ENCODE measurements around the gene HIPK2. TPM values are rescaled to one million over a fixed set of nuclear protein-coding genes. Genes with fewer than 3 reads are reported as not detected.

Gene HIPK2
- total RNA-seq, 1 donor = 12.7 TPM

GRCh38 chr7:139692723-139693122 lies 85.1 kb downstream of the HIPK2 start:
- Histone ChIP-seq H3K4me1 (ENCODE audit: insufficient read depth, low read length) (peaks cover 32% of the 10 kb centered on the region), H3K4me2 (ENCODE audit: insufficient read depth, low read length) (no peak overlapping the region), H3K4me3 (ENCODE audit: insufficient read depth, low read length) (no peak overlapping the region), H3K27ac (ENCODE audit: low read depth, low read length) (no peak overlapping the region), H3K27me3 (ENCODE audit: insufficient read depth, low read length) (no peaks in the 10 kb centered on the region), H4K20me1 (ENCODE audit: insufficient read depth, low read length) (peaks cover 3% of the 10 kb centered on the region), H3K79me2 (ENCODE audit: insufficient read depth, low read length) (peaks cover 85% of the 10 kb centered on the region), H3K9me3 (ENCODE audit: low read depth, low read length) (no peaks in the 10 kb centered on the region), H3K36me3 (ENCODE audit: insufficient read depth, low read length) (peaks cover 24% of the 10 kb centered on the region), H2AFZ (ENCODE audit: low read length) (no peak overlapping the region)
- TF ChIP-seq, protein P1, sequence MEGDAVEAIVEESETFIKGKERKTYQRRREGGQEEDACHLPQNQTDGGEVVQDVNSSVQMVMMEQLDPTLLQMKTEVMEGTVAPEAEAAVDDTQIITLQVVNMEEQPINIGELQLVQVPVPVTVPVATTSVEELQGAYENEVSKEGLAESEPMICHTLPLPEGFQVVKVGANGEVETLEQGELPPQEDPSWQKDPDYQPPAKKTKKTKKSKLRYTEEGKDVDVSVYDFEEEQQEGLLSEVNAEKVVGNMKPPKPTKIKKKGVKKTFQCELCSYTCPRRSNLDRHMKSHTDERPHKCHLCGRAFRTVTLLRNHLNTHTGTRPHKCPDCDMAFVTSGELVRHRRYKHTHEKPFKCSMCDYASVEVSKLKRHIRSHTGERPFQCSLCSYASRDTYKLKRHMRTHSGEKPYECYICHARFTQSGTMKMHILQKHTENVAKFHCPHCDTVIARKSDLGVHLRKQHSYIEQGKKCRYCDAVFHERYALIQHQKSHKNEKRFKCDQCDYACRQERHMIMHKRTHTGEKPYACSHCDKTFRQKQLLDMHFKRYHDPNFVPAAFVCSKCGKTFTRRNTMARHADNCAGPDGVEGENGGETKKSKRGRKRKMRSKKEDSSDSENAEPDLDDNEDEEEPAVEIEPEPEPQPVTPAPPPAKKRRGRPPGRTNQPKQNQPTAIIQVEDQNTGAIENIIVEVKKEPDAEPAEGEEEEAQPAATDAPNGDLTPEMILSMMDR (IDR thresholded peaks at IDR 0.05; ENCODE audit: extremely low read depth, low read depth, low read length) = no peak
- no peak for DNase-seq (ENCODE audit: insufficient read length, low spot score, missing footprints)

GRCh38 chr7:139691253-139691781 lies 86.5 kb downstream of the HIPK2 start:
- H3K4me1 ChIP-seq (ENCODE audit: insufficient read depth, low read length) = peaks cover 31% of the 10 kb centered on the region
- H3K27ac ChIP-seq (ENCODE audit: low read depth, low read length) = peak overlapping the region; percentile 29
- H3K36me3 ChIP-seq (ENCODE audit: insufficient read depth, low read length) = peaks cover 24% of the 10 kb centered on the region
- H4K20me1 ChIP-seq (ENCODE audit: insufficient read depth, low read length) = peaks cover 3% of the 10 kb centered on the region
- no peaks in the 10 kb centered on the region for H3K27me3 ChIP-seq (ENCODE audit: insufficient read depth, low read length)
- H3K4me3 ChIP-seq (ENCODE audit: insufficient read depth, low read length) = no peak overlapping the region
- peak overlapping the region; percentile 5 for H3K4me2 ChIP-seq (ENCODE audit: insufficient read depth, low read length)
- no peak overlapping the region for H2AFZ ChIP-seq (ENCODE audit: low read length)
- DNase-seq (ENCODE audit: insufficient read length, low spot score, missing footprints) = peak; percentile 69
- H3K9me3 ChIP-seq (ENCODE audit: low read depth, low read length) = no peaks in the 10 kb centered on the region
- peaks cover 81% of the 10 kb centered on the region for H3K79me2 ChIP-seq (ENCODE audit: insufficient read depth, low read length)
- TF ChIP-seq, protein P1 (IDR thresholded peaks at IDR 0.05; ENCODE audit: extremely low read depth, low read depth, low read length) = no peak

DNA sequence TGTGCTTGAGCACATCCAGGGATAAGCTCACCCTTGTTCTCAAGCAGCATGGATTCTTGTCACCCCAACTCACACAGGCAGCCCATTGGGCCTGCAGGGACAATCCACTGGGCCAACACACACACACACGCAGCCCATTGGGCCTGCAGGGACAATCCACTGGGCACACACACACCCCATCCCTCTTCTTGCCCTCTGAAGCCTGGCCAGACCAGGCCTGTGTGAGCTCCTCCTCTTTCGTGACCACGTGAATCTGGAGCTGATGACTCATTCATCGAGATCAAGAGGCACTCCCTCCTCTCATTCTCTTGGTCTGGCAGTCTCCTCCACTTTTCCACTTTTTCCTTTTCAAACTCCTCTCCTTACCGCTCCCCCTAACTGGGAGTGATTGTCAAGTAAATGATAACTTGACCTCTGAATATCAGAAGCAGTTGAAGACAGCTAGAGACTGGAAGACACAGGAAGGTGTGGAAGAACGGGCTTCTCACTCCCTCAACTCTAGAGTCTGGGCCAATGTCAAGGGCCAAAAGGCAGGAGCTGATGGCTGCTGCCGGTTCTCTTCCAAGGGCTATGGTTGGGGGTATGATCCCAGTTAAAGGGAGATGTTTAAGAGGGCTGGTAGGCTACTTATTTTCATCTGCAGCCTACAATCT lies 89.7 kb downstream of the HIPK2 start:
- Histone ChIP-seq H2AFZ (ENCODE audit: low read length) (no peak overlapping the region), H3K79me2 (ENCODE audit: insufficient read depth, low read length) (peaks cover 72% of the 10 kb centered on the region), H3K4me2 (ENCODE audit: insufficient read depth, low read length) (no peak overlapping the region), H3K9me3 (ENCODE audit: low read depth, low read length) (no peaks in the 10 kb centered on the region), H3K27me3 (ENCODE audit: insufficient read depth, low read length) (no peaks in the 10 kb centered on the region), H3K27ac (ENCODE audit: low read depth, low read length) (peak overlapping the region; percentile 61), H4K20me1 (ENCODE audit: insufficient read depth, low read length) (peaks cover 3% of the 10 kb centered on the region), H3K36me3 (ENCODE audit: insufficient read depth, low read length) (peaks cover 19% of the 10 kb centered on the region), H3K4me1 (ENCODE audit: insufficient read depth, low read length) (peaks cover 33% of the 10 kb centered on the region), H3K4me3 (ENCODE audit: insufficient read depth, low read length) (no peak overlapping the region)
- peak; percentile 75 for DNase-seq (ENCODE audit: insufficient read length, low spot score, missing footprints)
- TF ChIP-seq, protein P1 (IDR thresholded peaks at IDR 0.05; ENCODE audit: extremely low read depth, low read depth, low read length) = no peak

DNA sequence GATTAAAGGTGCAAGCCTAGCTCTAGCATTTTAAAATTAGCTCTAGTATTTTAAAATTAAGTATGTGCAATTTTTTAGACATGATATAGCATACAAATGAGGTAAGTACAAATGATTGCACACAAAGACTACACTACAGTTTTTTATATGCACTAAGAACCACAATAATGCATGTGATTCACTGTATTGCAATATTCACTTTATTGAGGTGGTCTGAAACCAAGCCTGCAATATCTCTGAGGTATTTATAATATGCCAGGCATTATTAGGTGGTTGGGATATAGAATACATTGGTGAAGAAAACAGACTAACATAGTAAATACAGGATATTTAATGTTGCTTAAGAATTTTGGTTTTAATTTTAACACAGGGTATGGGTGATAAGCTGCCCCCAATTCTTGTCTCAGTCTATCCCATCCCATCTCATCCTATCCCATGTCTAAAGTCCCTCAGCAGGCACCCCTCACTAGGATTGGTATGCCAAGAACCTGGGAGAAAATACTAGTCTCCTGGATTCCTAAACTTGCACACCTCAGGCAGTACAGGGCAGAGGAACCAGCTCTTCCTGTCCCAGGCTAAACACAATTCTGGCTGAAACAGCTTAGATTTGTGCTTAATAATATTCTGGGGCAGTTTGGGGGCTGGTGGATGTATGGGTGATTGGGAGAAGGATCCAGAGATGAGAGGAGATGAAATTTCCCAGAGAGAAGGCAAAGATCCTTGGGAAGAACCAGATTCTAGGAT lies 90.4 kb downstream of the HIPK2 start:
- Histone ChIP-seq H3K4me1 (ENCODE audit: insufficient read depth, low read length) (peaks cover 40% of the 10 kb centered on the region), H3K9me3 (ENCODE audit: low read depth, low read length) (no peaks in the 10 kb centered on the region), H3K4me3 (ENCODE audit: insufficient read depth, low read length) (no peak overlapping the region), H3K79me2 (ENCODE audit: insufficient read depth, low read length) (peaks cover 64% of the 10 kb centered on the region), H4K20me1 (ENCODE audit: insufficient read depth, low read length) (peaks cover 2% of the 10 kb centered on the region), H3K27ac (ENCODE audit: low read depth, low read length) (peak overlapping the region; percentile 61), H3K27me3 (ENCODE audit: insufficient read depth, low read length) (no peaks in the 10 kb centered on the region), H3K36me3 (ENCODE audit: insufficient read depth, low read length) (peaks cover 16% of the 10 kb centered on the region), H2AFZ (ENCODE audit: low read length) (no peak overlapping the region), H3K4me2 (ENCODE audit: insufficient read depth, low read length) (no peak overlapping the region)
- TF ChIP-seq, protein P1 (IDR thresholded peaks at IDR 0.05; ENCODE audit: extremely low read depth, low read depth, low read length) = no peak
- no peak for DNase-seq (ENCODE audit: insufficient read length, low spot score, missing footprints)
